Uterus (tissue), 2 donors: ENCODE measurements around the gene EHMT1.

Experiments
- CTCF ChIP-seq, 4 experiments: fragments of 200-600 bp in 2 of 4; fragments of 450-650 bp in 2 of 4; sonication (generic) in 2 of 4; IDR thresholded peaks; one replicate each; pipeline ENCODE4 v1.5.1; 2016 to 2019; ENCODE audit warnings: antibody characterized with exemption in 4 of 4, mild to moderate bottlenecking in 2 of 4, moderate library complexity in 1 of 4
- POLR2A ChIP-seq, 2 donors: fragments of 450-650 bp; IDR thresholded peaks; one replicate each; pipeline ENCODE4 v1.6.1; 2016; ENCODE audit warnings: antibody characterized with exemption in 2 of 2, mild to moderate bottlenecking in 1 of 2, moderate library complexity in 1 of 2

- no peak for TF ChIP-seq POLR2A (IDR thresholded peaks at IDR 0.05)
- no peak for TF ChIP-seq CTCF (IDR thresholded peaks at IDR 0.05)
Measured at GRCh38 chr9:137786511-137786920, 167.7 kb downstream of the EHMT1 start.
